GM12891 (cell line): ENCODE measurements around the gene HOXC9.

Experiments
- PAX5 ChIP-seq: IDR thresholded peaks from 2 replicates; pipeline ENCODE4 v1.6.1; 2011; ENCODE audit warnings: low read length, moderate library complexity, mild to moderate bottlenecking; ENCODE audit not compliant: insufficient read depth, severe bottlenecking
- POLR2A ChIP-seq: IDR thresholded peaks from 2 replicates; pipeline ENCODE4 v1.6.1; 2011; ENCODE audit warnings: low read depth, low read length, control low read depth
- POLR2AphosphoS5 ChIP-seq: IDR thresholded peaks from 2 replicates; pipeline ENCODE4 v1.6.1; 2011; ENCODE audit warnings: low read depth, low read length, control low read depth
- POU2F2 ChIP-seq: IDR thresholded peaks from 2 replicates; pipeline ENCODE4 v1.6.1; 2011; ENCODE audit warnings: low read depth, mild to moderate bottlenecking, control low read depth, low read length, moderate library complexity
- SPI1 ChIP-seq: IDR thresholded peaks from 2 replicates; pipeline ENCODE4 v1.6.1; 2011; ENCODE audit warnings: low read depth, low read length, control low read depth
- TAF1 ChIP-seq: IDR thresholded peaks from 2 replicates; pipeline ENCODE4 v1.6.1; 2011; ENCODE audit warnings: low read depth, low read length, control low read depth

DNA sequence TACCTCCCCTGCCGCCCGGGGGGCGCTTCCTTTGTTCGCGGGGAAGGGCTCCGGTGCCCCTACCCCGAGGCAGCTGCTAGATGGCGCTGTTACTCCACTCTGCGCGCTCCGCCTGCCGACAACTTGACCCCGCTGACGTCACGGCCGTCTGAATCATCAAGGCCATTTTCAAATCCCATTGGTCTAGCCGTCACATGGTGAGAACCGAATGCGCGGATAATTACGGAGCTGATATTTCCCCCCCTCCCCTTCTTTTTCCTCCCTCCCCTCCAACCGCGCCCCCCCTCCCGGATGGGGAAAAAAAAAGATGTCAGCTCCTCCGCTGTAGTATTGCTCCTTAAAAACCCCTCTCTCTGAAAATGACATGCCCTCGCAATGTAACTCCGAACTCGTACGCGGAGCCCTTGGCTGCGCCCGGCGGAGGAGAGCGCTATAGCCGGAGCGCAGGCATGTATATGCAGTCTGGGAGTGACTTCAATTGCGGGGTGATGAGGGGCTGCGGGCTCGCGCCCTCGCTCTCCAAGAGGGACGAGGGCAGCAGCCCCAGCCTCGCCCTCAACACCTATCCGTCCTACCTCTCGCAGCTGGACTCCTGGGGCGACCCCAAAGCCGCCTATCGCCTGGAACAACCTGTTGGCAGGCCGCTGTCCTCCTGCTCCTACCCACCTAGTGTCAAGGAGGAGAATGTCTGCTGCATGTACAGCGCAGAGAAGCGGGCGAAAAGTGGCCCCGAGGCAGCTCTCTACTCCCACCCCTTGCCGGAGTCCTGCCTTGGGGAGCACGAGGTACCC, 14.9 kb upstream of the HOXC9 start, which contains the start of gene HOXC10:
- TF ChIP-seq POLR2AphosphoS5 (no peak), POLR2A (no peak), TAF1 (no peak), SPI1 (no peak), POU2F2 (no peak), PAX5 (no peak)
